Activated T-helper 1 cell treated with anti-CD3 and anti-CD28 coated beads, Interleukin-12 subunit alpha, Interleukin-12 subunit beta, Interleukin-2, Interleukin-4 antibody, amounts not matched to agents 30 ng/mL and 10 ng/mL and 1 ng/mL, durations not matched to agents 14 hours and 24 hours and 36 hours (primary cell): ENCODE measurements around the gene NFS1. TPM values are rescaled to one million over a fixed set of nuclear protein-coding genes. Genes with fewer than 3 reads are reported as not detected.

Experiments used
- total RNA-seq: library from RNA; stranded (reverse); gene quantifications from 2 replicates; pipeline ENCODE4 v1.2.3, GENCODE V29; 2022

Gene NFS1
- total RNA-seq, 1 donor from 2014 or later, result 35.7 TPM

Other genes with a start within 250 kb of the NFS1 start
- 44.4 and 45.6 TPM in 2 replicates for gene CEP250, start 243.8 kb downstream of the NFS1 start, total RNA-seq
- gene C20orf173, start 169.7 kb downstream of the NFS1 start, total RNA-seq, result not detected in 2 replicates
- gene ERGIC3, start 157.3 kb downstream of the NFS1 start, total RNA-seq, result 132 and 137 TPM in 2 replicates
- 3.6 and 5.1 TPM in 2 replicates for gene SPAG4, start 83.5 kb downstream of the NFS1 start, total RNA-seq
- gene CPNE1, start 34.5 kb downstream of the NFS1 start, total RNA-seq, result 304 and 308 TPM in 2 replicates
- gene RBM12, start 34.5 kb downstream of the NFS1 start, total RNA-seq, result 151 and 168 TPM in 2 replicates
- 80.3 and 95.6 TPM in 2 replicates for gene ROMO1, start 53 bp upstream of the NFS1 start, total RNA-seq
- 349 and 357 TPM in 2 replicates for gene RBM39, start 42.9 kb upstream of the NFS1 start, total RNA-seq
- gene PHF20, start 72.7 kb upstream of the NFS1 start, total RNA-seq, result 50.5 and 61.9 TPM in 2 replicates